Pericardium fibroblast (primary cell): Measurements from ENCODE around the gene PIGO. TPM values are rescaled to one million over a fixed set of nuclear protein-coding genes. Genes with fewer than 3 reads are reported as not detected.

Source experiments
- total RNA-seq: library from RNA; depleted of rRNA; stranded (reverse); fragments of >200 nt; gene quantifications from 2 replicates; pipeline ENCODE4 v1.2.3, GENCODE V29; 2015

PIGO gene
- total RNA-seq: 8.6 and 13.3 TPM in 2 replicates

DNA sequence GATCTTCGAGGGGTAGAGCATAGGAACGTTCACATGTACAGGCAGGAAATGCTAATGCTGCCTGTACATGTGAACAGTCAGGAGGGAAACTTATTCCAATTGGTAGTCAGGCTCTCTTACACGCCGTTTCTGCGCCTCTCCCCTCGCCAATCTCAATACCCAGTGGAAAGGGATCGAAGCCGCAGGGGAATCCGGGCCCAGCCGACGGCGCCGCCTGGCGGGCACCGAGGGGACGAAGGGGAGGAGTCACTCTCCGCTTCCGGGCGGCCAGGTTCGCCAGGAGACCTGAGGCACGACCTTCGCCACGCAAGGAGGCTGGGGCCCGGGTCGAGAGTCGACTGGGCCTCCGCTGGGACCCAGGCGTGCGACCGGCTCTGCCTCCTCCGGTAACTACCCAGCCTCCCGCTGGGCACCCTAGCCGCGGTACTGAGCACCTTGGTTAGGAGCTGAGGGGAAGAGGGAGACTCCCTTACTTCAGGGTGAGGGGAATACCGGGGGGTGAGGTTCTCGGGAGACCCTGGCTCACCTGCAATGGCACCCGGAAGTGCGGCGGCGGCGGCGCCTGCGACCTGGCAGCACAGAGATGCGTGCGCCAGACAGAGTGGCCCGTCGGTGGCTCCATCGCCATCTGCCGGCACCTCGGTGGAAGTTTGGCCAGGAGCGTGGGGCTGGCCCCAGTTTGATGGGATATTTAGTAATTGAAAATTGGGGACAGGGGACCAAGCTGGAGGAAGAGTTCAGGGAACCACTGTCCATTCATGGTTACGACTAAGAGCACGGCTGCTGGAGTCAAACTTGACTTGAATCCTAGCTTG, at the start of gene PIGO:
Gene PIGO, minus strand, starts transcription at position 557 of the 815 bp plus-strand sequence. CDS start 1,026 bp downstream, outside the sequence.

DNA sequence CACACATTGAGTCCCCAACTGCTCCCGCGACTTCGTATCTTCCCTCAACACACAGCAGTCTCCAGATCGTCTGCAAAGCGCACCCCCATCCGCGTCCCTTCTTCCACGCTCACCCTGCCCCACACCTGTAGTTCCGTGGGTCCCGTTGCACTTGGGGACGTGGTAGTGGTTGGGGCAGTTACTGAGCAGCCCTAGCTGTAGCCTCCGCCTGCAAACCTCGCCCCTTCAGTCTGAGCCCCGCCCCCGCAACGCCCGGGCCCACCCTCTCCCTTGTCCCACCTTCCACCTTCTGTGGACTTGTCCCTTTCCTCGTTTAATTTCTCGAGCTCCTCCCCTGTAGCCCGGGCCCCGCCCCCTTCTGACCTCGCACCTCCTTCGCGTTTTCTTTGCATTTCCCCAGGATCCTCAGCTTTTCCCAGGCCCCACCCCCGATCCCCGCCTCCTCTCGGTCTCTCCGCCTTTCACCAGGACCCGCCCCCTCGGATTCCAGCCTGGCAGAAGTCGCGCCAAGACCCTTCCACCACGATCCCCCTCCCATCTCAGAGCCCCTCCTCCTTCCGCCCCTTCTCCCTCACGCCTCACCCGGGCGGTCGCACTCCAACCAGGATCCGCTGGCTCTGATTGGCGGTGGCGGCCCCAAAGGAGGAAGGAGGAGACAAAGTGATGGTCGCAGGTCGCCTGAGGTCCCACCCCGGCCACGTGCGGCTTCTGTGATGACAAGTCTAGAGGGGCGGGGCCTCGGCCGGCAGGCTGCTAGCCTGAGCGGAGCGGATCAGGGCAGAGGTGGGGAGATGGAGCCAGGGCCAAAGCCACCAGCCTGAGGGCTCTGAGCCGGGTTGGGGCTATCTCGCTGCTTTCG, 19.5 kb upstream of the PIGO start, which contains the start of gene ATOSB:
Gene ATOSB, minus strand, starts transcription at position 183 of the 859 bp plus-strand sequence. CDS start 7,588 bp downstream, outside the sequence.

GRCh38 chr9:35102769-35103659, 6.6 kb upstream of the PIGO start, which contains the start of gene STOML2:
Gene STOML2, minus strand, starts transcription at chr9:35103131. Its CDS starts 37 bp downstream, at chr9:35103094.

GRCh38 chr9:35079426-35080341, 16.7 kb downstream of the PIGO start, which contains the start of gene FANCG:
Gene FANCG, minus strand, starts transcription at chr9:35079942. Its CDS starts 418 bp downstream, at chr9:35079524.

GRCh38 chr9:35072461-35073278, 23.7 kb downstream of the PIGO start, which contains the start of gene VCP:
Gene VCP, minus strand, starts transcription at chr9:35072625. Its CDS starts 272 bp downstream, at chr9:35072353.

Other genes starting within 250 kb of the PIGO start
- 0.12 and 1.0 TPM in 2 replicates for gene PHF24, start 138.3 kb downstream of the PIGO start, total RNA-seq
- 8.2 and 13.4 TPM in 2 replicates for gene DNAJB5, start 106.8 kb downstream of the PIGO start, total RNA-seq
- gene VCP, start 24.0 kb downstream of the PIGO start, total RNA-seq: 178 and 219 TPM in 2 replicates
- gene FANCG, start 16.6 kb downstream of the PIGO start, total RNA-seq: 11.2 and 17.9 TPM in 2 replicates
- 118 and 125 TPM in 2 replicates for gene STOML2, start 6.5 kb upstream of the PIGO start, total RNA-seq
- 10.8 and 22.4 TPM in 2 replicates for gene ATOSB, start 19.3 kb upstream of the PIGO start, total RNA-seq
- gene UNC13B, start 65.4 kb upstream of the PIGO start, total RNA-seq: 10.3 and 12.5 TPM in 2 replicates